Lung (tissue), 12 donors: ENCODE measurements around the gene PIK3CD. TPM values are rescaled to one million over a fixed set of nuclear protein-coding genes. Genes with fewer than 3 reads are reported as not detected.
"Not testable (repeated sequence)": the region's sequence is repeated elsewhere in the genome, so short reads cannot be mapped to it uniquely, and the experiment has no call there.

Experiments
- ATAC-seq: fragments of 200-7000 bp; cut with Tn5 transposase; one replicate; pipeline ENCODE4 v1.9.1; 2020; ENCODE audit warnings: moderate number of reproducible peaks; ENCODE audit not compliant: insufficient read depth, low FRiP score
- DNase-seq, 3 donors: peaks; one replicate each; pipeline ENCODE4 v3.0.0-alpha.2; 2013 to 2017
- H3K27ac ChIP-seq, 2 donors: one replicate each; pipeline ENCODE4 v1.5.1; 2013; ENCODE audit warnings: mild to moderate bottlenecking in 2 of 2, moderate library complexity in 2 of 2, control low read depth in 1 of 2, inconsistent platforms in 1 of 2, low read depth in 1 of 2, low read length in 1 of 2
- H3K27me3 ChIP-seq, 3 donors: one replicate each; pipeline ENCODE4 v1.5.1; 2013; ENCODE audit warnings: low read length in 2 of 3; ENCODE audit not compliant: control insufficient read depth in 3 of 3, insufficient read depth in 3 of 3
- H3K36me3 ChIP-seq, 4 donors: one replicate each; pipeline ENCODE4 v1.5.1; 2013; ENCODE audit warnings: low read length in 4 of 4, mild to moderate bottlenecking in 1 of 4, moderate library complexity in 1 of 4; ENCODE audit not compliant: control insufficient read depth in 4 of 4, insufficient read depth in 4 of 4
- H3K4me1 ChIP-seq, 5 donors: one replicate each; pipeline ENCODE4 v1.5.1; 2013; ENCODE audit warnings: low read length in 5 of 5, mild to moderate bottlenecking in 2 of 5, moderate library complexity in 1 of 5; ENCODE audit not compliant: control insufficient read depth in 5 of 5, insufficient read depth in 5 of 5
- H3K4me3 ChIP-seq: one replicate; pipeline ENCODE4 v1.5.1; 2013; ENCODE audit warnings: mild to moderate bottlenecking, control low read depth, moderate library complexity
- H3K9ac ChIP-seq, 2 donors: one replicate each; pipeline ENCODE4 v1.5.1; 2013; ENCODE audit warnings: low read length in 2 of 2, control low read depth in 1 of 2; ENCODE audit not compliant: insufficient read depth in 1 of 2
- H3K9me3 ChIP-seq, 4 donors: one replicate each; pipeline ENCODE4 v1.5.1; 2013; ENCODE audit warnings: low read length in 3 of 4, mild to moderate bottlenecking in 1 of 4, moderate library complexity in 1 of 4; ENCODE audit not compliant: control insufficient read depth in 4 of 4, insufficient read depth in 3 of 4
- CTCF ChIP-seq: IDR thresholded peaks from 2 replicates; pipeline ENCODE4 v1.5.1; 2012; ENCODE audit warnings: mild to moderate bottlenecking; ENCODE audit errors: control extremely low read depth, extremely low read depth
- WGBS, 2 donors: extraction: QIAGEN DNeasy Blood & Tissue Kit; methylation state at CpG; one replicate each; pipeline ENCODE4 v1.1.7; 2013; 5-methylcytosine and 5-hydroxymethylcytosine counted together
- polyA plus RNA-seq, 2 donors: library from polyadenylated mRNA; stranded (reverse); fragments of 200-250 nt; gene quantifications; one replicate each; pipeline ENCODE4 v1.2.1, GENCODE V29; 2013
- total RNA-seq, 2 donors: library from RNA; depleted of rRNA in 1 of 2; stranded (reverse); fragments of >200 nt in 1 of 2; gene quantifications; one replicate each; pipeline ENCODE4 v1.2.1, GENCODE V29; 2014 to 2021
- donor health status: control.
- donor health status: control.
- donor health status: Bipolar disorder and iron deficiency.
- donor health status: healthy.
- donor health status: DM: yes; HTN: yes; CAD: no.

The PIK3CD gene
- total and polyA plus RNA-seq, 4 donors, result 7.8 to 29.6 (median 21.8) TPM

GRCh38 chr1:9758559-9759121 is 107.1 kb downstream of the PIK3CD start:
- Histone ChIP-seq H3K9ac (no peak overlapping the region), H3K4me1 (peaks cover 0 to 16% (median 7%) of the 10 kb centered on the region in 5 donors), H3K27ac (peak overlapping the region in 1 of 2 donors; percentile 47), H3K27me3 (no peaks in the 10 kb centered on the region), H3K4me3 (no peak overlapping the region), H3K36me3 (peaks cover 0 to 8% (median 2%) of the 10 kb centered on the region in 4 donors), H3K9me3 (no peaks in the 10 kb centered on the region)
- WGBS, 2 donors, result 91 to 92% methylated on average over 10 of the region's 10 CpGs
- ATAC-seq, result no peak
- no peak for DNase-seq
- no peak for TF ChIP-seq CTCF

GRCh38 chr1:9759939-9760338 is 108.4 kb downstream of the PIK3CD start:
- Histone ChIP-seq H3K4me3 (no peak overlapping the region), H3K9me3 (no peaks in the 10 kb centered on the region), H3K27ac (no peak overlapping the region), H3K9ac (no peak overlapping the region), H3K36me3 (peaks cover 0 to 8% (median 0%) of the 10 kb centered on the region in 4 donors), H3K27me3 (no peaks in the 10 kb centered on the region), H3K4me1 (peaks cover 0 to 16% (median 7%) of the 10 kb centered on the region in 5 donors)
- DNase-seq, result no peak
- ATAC-seq, result no peak
- no peak for TF ChIP-seq CTCF
- 68 to 92% methylated on average over 2 of the region's 2 CpGs for WGBS, 2 donors

- ATAC-seq (no peak), DNase-seq (no peak)
- Histone ChIP-seq H3K36me3 (peaks cover 0 to 8% (median 0%) of the 10 kb centered on the region in 4 donors), H3K4me1 (peaks cover 0 to 11% (median under 1%) of the 10 kb centered on the region in 5 donors), H3K4me3 (no peak overlapping the region), H3K9ac (no peak overlapping the region), H3K27me3 (no peaks in the 10 kb centered on the region), H3K9me3 (no peaks in the 10 kb centered on the region), H3K27ac (no peak overlapping the region)
- WGBS, 2 donors, result 96 to 97% methylated on average over 6 of the region's 6 CpGs
- TF ChIP-seq CTCF, result no peak
Measured at GRCh38 chr1:9760824-9761223, 109.3 kb downstream of the PIK3CD start.

GRCh38 chr1:9761855-9762254 is 110.3 kb downstream of the PIK3CD start:
- no peak for TF ChIP-seq CTCF
- no peaks in the 10 kb centered on the region for H3K27me3 ChIP-seq
- 83 to 89% methylated on average over 9 of the region's 9 CpGs for WGBS, 2 donors
- no peak overlapping the region for H3K27ac ChIP-seq
- H3K4me3 ChIP-seq, result no peak overlapping the region
- peaks cover 0 to 8% (median 0%) of the 10 kb centered on the region in 4 donors for H3K36me3 ChIP-seq
- H3K9me3 ChIP-seq, result no peaks in the 10 kb centered on the region
- ATAC-seq (no peak), DNase-seq (no peak)
- H3K4me1 ChIP-seq, result peaks cover 0 to 11% (median 0%) of the 10 kb centered on the region in 5 donors
- no peak overlapping the region for H3K9ac ChIP-seq

GRCh38 chr1:9762446-9762845 is 110.9 kb downstream of the PIK3CD start:
- not testable (repeated sequence) for H3K9me3 ChIP-seq, H3K9ac ChIP-seq, ATAC-seq, H3K27me3 ChIP-seq, DNase-seq, H3K27ac ChIP-seq, H3K4me3 ChIP-seq
- WGBS, 2 donors, result 96% methylated on average over 25 of the region's 25 CpGs
- peaks cover 0 to 10% (median 0%) of the 10 kb centered on the region in 4 donors for H3K36me3 ChIP-seq
- H3K4me1 ChIP-seq, result peaks cover 0 to 11% (median 0%) of the 10 kb centered on the region in 5 donors
